IMR-90 (cell line): ENCODE measurements around the gene SLC26A2. TPM values are rescaled to one million over a fixed set of nuclear protein-coding genes. Genes with fewer than 3 reads are reported as not detected.

Experiments used
- ATAC-seq: fragments of 200-7000 bp; cut with Tn5 transposase; 2 replicates; pipeline ENCODE4 v1.9.1; 2020; ENCODE audit warnings: low read depth, mild to moderate bottlenecking, moderate library complexity
- BruUV-seq: library from RNA; stranded (reverse); fragments of 400-500 nt; replicated peaks from 2 replicates; lab custom pipeline; 2021; lab: Mats Ljungman, UMichigan
- CTCF ChIA-PET: fragments of 300-600 bp; formaldehyde crosslinking; extraction: SDS; loops from one replicate; lab custom pipeline; 2021; ENCODE audit warnings: antibody characterized with exemption; lab: Yijun Ruan, JAX
- POLR2A ChIA-PET: fragments of 300-600 bp; sonication (Branson Sonifier 250); formaldehyde crosslinking; loops from one replicate; lab custom pipeline; 2022; ENCODE audit warnings: antibody characterized with exemption; ENCODE audit not compliant: unreplicated experiment; lab: Charles Lee
- DNase-seq: peaks from one replicate; pipeline ENCODE4 v3.0.0; 2013
- H2AFZ ChIP-seq: replicated peaks from 2 replicates; pipeline ENCODE3; 2013; ENCODE audit warnings: low read length, mild to moderate bottlenecking; ENCODE audit not compliant: poor library complexity
- H2AK5ac ChIP-seq: 2 replicates; pipeline ENCODE4 v1.6.1; 2013; ENCODE audit warnings: low read depth, low read length, inconsistent platforms
- H2AK9ac ChIP-seq: replicated peaks from 2 replicates; pipeline ENCODE3; 2013; ENCODE audit warnings: mild to moderate bottlenecking, low read depth, low read length, moderate library complexity; ENCODE audit not compliant: poor library complexity
- H2BK120ac ChIP-seq: 2 replicates; pipeline ENCODE4 v1.6.1; 2013; ENCODE audit warnings: low read depth, low read length, inconsistent platforms
- H2BK15ac ChIP-seq: 3 replicates; pipeline ENCODE4 v1.6.1; 2013; ENCODE audit warnings: low read depth, low read length, inconsistent platforms
- H2BK20ac ChIP-seq: 2 replicates; pipeline ENCODE4 v1.6.1; 2013; ENCODE audit warnings: low read depth, mild to moderate bottlenecking, inconsistent platforms, low read length, moderate library complexity
- H2BK5ac ChIP-seq: 2 replicates; pipeline ENCODE4 v1.6.1; 2013; ENCODE audit warnings: mild to moderate bottlenecking, low read depth, low read length, inconsistent platforms; ENCODE audit not compliant: poor library complexity, severe bottlenecking
- H3K14ac ChIP-seq: replicated peaks from 2 replicates; pipeline ENCODE4 v1.6.1; 2013; ENCODE audit warnings: low read depth, low read length, inconsistent platforms
- H3K18ac ChIP-seq: 2 replicates; pipeline ENCODE4 v1.6.1; 2013; ENCODE audit warnings: low read depth, low read length, control low read depth
- H3K23ac ChIP-seq: 2 replicates; pipeline ENCODE4 v1.6.1; 2013; ENCODE audit warnings: low read depth, low read length, inconsistent platforms
- H3K27ac ChIP-seq: 2 replicates; pipeline ENCODE4 v1.5.1; 2013; ENCODE audit warnings: mild to moderate bottlenecking, control low read depth, low read length; ENCODE audit not compliant: insufficient read depth
- H3K27me3 ChIP-seq: 2 replicates; pipeline ENCODE4 v1.6.1; 2013; ENCODE audit warnings: low read length; ENCODE audit not compliant: control insufficient read depth, insufficient read depth
- H3K36me3 ChIP-seq: 2 replicates; pipeline ENCODE4 v1.6.1; 2013; ENCODE audit warnings: low read length, mixed read lengths; ENCODE audit not compliant: control insufficient read depth, insufficient read depth
- H3K4ac ChIP-seq: 2 replicates; pipeline ENCODE4 v1.6.1; 2013; ENCODE audit warnings: low read depth, low read length, inconsistent platforms
- H3K4me1 ChIP-seq: 2 replicates; pipeline ENCODE4 v1.6.1; 2013; ENCODE audit warnings: low read length, mixed read lengths; ENCODE audit not compliant: control insufficient read depth, insufficient read depth
- H3K4me2 ChIP-seq: 2 replicates; pipeline ENCODE4 v1.6.1; 2013; ENCODE audit warnings: low read depth, mild to moderate bottlenecking, control low read depth, low read length, moderate library complexity
- H3K4me3 ChIP-seq: 2 replicates; pipeline ENCODE4 v1.5.1; 2013; ENCODE audit warnings: low read depth, mild to moderate bottlenecking, control low read depth, low read length, moderate library complexity; ENCODE audit not compliant: insufficient read depth
- H3K56ac ChIP-seq: 2 replicates; pipeline ENCODE4 v1.6.1; 2013; ENCODE audit warnings: low read length, inconsistent platforms; ENCODE audit not compliant: insufficient read depth; ENCODE audit errors: extremely low read depth
- H3K79me1 ChIP-seq, 2 experiments: 2 replicates each; pipeline ENCODE4 v1.6.1; 2013; ENCODE audit warnings: low read length in 2 of 2, inconsistent platforms in 1 of 2, low read depth in 1 of 2
- H3K9ac ChIP-seq: 2 replicates; pipeline ENCODE4 v1.6.1; 2013; ENCODE audit warnings: low read depth, low read length, control low read depth
- H3K9me1 ChIP-seq: 2 replicates; pipeline ENCODE4 v1.6.1; 2013; ENCODE audit warnings: low read length, inconsistent platforms; ENCODE audit not compliant: insufficient read depth
- H3K9me3 ChIP-seq: 2 replicates; pipeline ENCODE4 v1.6.1; 2013; ENCODE audit warnings: low read length; ENCODE audit not compliant: control insufficient read depth, insufficient read depth
- H4K20me1 ChIP-seq: 2 replicates; pipeline ENCODE4 v1.6.1; 2013; ENCODE audit warnings: low read length, inconsistent platforms; ENCODE audit not compliant: insufficient read depth
- H4K5ac ChIP-seq: 2 replicates; pipeline ENCODE4 v1.6.1; 2013; ENCODE audit warnings: mild to moderate bottlenecking, low read depth, low read length, control low read depth
- H4K8ac ChIP-seq, 2 experiments: 2 replicates each; pipeline ENCODE4 v1.6.1; 2013; ENCODE audit warnings: low read depth in 2 of 2, low read length in 2 of 2, control low read depth in 1 of 2, inconsistent platforms in 1 of 2
- H4K91ac ChIP-seq: 2 replicates; pipeline ENCODE4 v1.6.1; 2013; ENCODE audit warnings: low read depth, low read length, inconsistent platforms; ENCODE audit not compliant: insufficient read depth
- CEBPB ChIP-seq: IDR thresholded peaks from 2 replicates; pipeline ENCODE4 v1.6.1; 2012; ENCODE audit warnings: low read depth, low read length, improper control_type of control experiment
- CTCF ChIP-seq: conservative IDR thresholded peaks from 2 replicates; pipeline ENCODE4 v1.5.1; 2012; ENCODE audit warnings: mild to moderate bottlenecking, low read depth, low read length, improper control_type of control experiment
- MXI1 ChIP-seq: IDR thresholded peaks from 2 replicates; pipeline ENCODE4 v1.6.1; 2012; ENCODE audit warnings: low read depth, mild to moderate bottlenecking, low read length, moderate library complexity, borderline replicate concordance
- POLR2A ChIP-seq: IDR thresholded peaks from 2 replicates; pipeline ENCODE4 v1.6.1; 2012; ENCODE audit warnings: mild to moderate bottlenecking, low read depth, low read length
- RFX5 ChIP-seq: IDR thresholded peaks from 2 replicates; pipeline ENCODE4 v1.8.0; 2012; ENCODE audit warnings: low read depth, mild to moderate bottlenecking, low read length, moderate library complexity
- WGBS, 2 experiments: methylation state at CpG; one replicate each; pipeline versions ENCODE4 v1.1.5 to v1.1.7; 2013; ENCODE audit warnings: missing lambda C conversion rate in 2 of 2; ENCODE audit not compliant: insufficient read length in 1 of 2; ENCODE audit errors: extremely low coverage in 2 of 2; 5-methylcytosine and 5-hydroxymethylcytosine counted together
- dilution Hi-C: fragments of 300-500 bp; cut with HindIII; formaldehyde crosslinking; loops from one replicate; pipeline ENCODE4 v1.14.3; 2018; ENCODE audit warnings: low sequenced_read_pairs; ENCODE audit not compliant: unreplicated experiment
- in situ Hi-C: fragments of 300-500 bp; cut with MboI; formaldehyde crosslinking; loops from 3 replicates; pipeline ENCODE4 v1.14.3; 2019; ENCODE audit warnings: low sequenced_read_pairs, inconsistent platforms, mixed read lengths
- intact Hi-C: fragments of 100-400 bp; cut with micrococcal nuclease; formaldehyde crosslinking; loops from 2 replicates; pipeline ENCODE4 v1.10.0; 2022
- polyA plus RNA-seq, 3 experiments: library from polyadenylated mRNA; depleted of rRNA; stranded (reverse); fragments of >200 nt; gene quantifications; 2 replicates each; pipeline ENCODE4 v1.2.3, GENCODE V29; 2012; ENCODE audit warnings: low replicate concordance in 1 of 3
- total RNA-seq: library from RNA; depleted of rRNA; stranded (reverse); fragments of >200 nt; gene quantifications from 2 replicates; pipeline ENCODE4 v1.2.3, GENCODE V29; 2012

The SLC26A2 gene
- total and polyA plus RNA-seq, 2 of the 4 experiments (the other 2 are of a cell fraction), result 2.2 to 9.9 TPM

GRCh38 chr5:149962601-149963300, 2.2 kb downstream of the SLC26A2 start:
- H4K20me1 ChIP-seq, result no peaks in the 10 kb centered on the region

More at GRCh38 chr5:149962601-149963300, 2.2 kb downstream of the SLC26A2 start:
- Histone ChIP-seq H3K9me3 (no peaks in the 10 kb centered on the region), H4K5ac (no peak overlapping the region), H3K4me1 (peaks cover 6% of the 10 kb centered on the region), H3K36me3 (no peaks in the 10 kb centered on the region), H2BK120ac (no peak overlapping the region), H3K4me2 (no peak overlapping the region), H2AK5ac (no peak overlapping the region), H3K14ac (no peak overlapping the region), H4K8ac (no peak overlapping the region), H3K9ac (no peak overlapping the region), H4K91ac (no peak overlapping the region), H3K56ac (no peak overlapping the region), H3K27me3 (no peaks in the 10 kb centered on the region), H2BK15ac (no peak overlapping the region), H3K27ac (no peak overlapping the region), H3K18ac (no peak overlapping the region), H3K4me3 (no peak overlapping the region), H2BK20ac (no peak overlapping the region), H2AK9ac (no peak overlapping the region), H3K9me1 (peaks cover 7% of the 10 kb centered on the region), H3K23ac (no peak overlapping the region), H2AFZ (no peak overlapping the region), H3K4ac (no peak overlapping the region), H2BK5ac (no peak overlapping the region), H3K79me1 (peaks cover 0 to 14% of the 10 kb centered on the region in 2 experiments; a peak in 3 of 4 replicates)
- ATAC-seq, result no peak
- ChIA-PET POLR2A (no interaction called here), CTCF (interaction anchor here (0.6 to 2.7 kb wide), 8 partner anchors 28 to 132 kb away, joined by 3 to 23 read pairs (median 4); no protein-coding TSS in a partner anchor)
- dilution Hi-C loops (no loop called here), in situ Hi-C loops (no loop called here), intact Hi-C loops (loop anchor here (1.0 to 5.0 kb wide), 3 partner anchors 28 to 128 kb away; no protein-coding TSS in a partner anchor)
- BruUV-seq, result no TSS peak
- DNase-seq, result no peak
- TF ChIP-seq MXI1, result no peak
- no peak for TF ChIP-seq CEBPB
- TF ChIP-seq POLR2A, result no peak
- TF ChIP-seq CTCF, result no peak
- TF ChIP-seq RFX5, result no peak
- 86% methylated on average over 1 of the region's 5 CpGs; no CpG with 5 or more reads in 1 of the 2 experiments for WGBS, 2 experiments
